GM10248 (cell line): ENCODE results near the gene NUDT9.

Experiments
- CTCF ChIA-PET: fragments of 300-600 bp; sonication (Branson Sonifier 250); formaldehyde crosslinking; extraction: SDS; loops from one replicate; lab custom pipeline; 2021; ENCODE audit warnings: antibody characterized with exemption; lab: Yijun Ruan, JAX
- POLR2A ChIA-PET: fragments of 350-650 bp; sonication (Branson Sonifier 250); formaldehyde crosslinking; extraction: SDS; loops from one replicate; lab custom pipeline; 2020; ENCODE audit warnings: antibody characterized with exemption; lab: Yijun Ruan, JAX
- DNase-seq: peaks from one replicate; pipeline ENCODE4 v3.0.0; 2012; ENCODE audit errors: extremely low spot score
- CTCF ChIP-seq: IDR thresholded peaks from 2 replicates; pipeline ENCODE4 v1.5.1; 2012; ENCODE audit warnings: mild to moderate bottlenecking, low read depth; ENCODE audit errors: extremely low read depth, missing control alignments, control extremely low read depth

NUDT9 gene

GRCh38 chr4:87451537-87451936 lies 29.2 kb downstream of the NUDT9 start:
- ChIA-PET CTCF (interaction anchor here (1.4 kb wide), 1 partner anchor 15 kb away, joined by 3 read pairs; no protein-coding TSS in a partner anchor), POLR2A (no interaction called here)
- DNase-seq, result no peak
- TF ChIP-seq CTCF, result no peak

GRCh38 chr4:87458913-87459312 lies 36.5 kb downstream of the NUDT9 start:
- ChIA-PET CTCF (interaction anchor here (1.2 to 1.6 kb wide), 3 partner anchors 8 to 105 kb away, joined by 3 to 6 read pairs (median 5); no protein-coding TSS in a partner anchor), POLR2A (no interaction called here)
- DNase-seq, result no peak
- TF ChIP-seq CTCF, result no peak

- no peak for DNase-seq
- CTCF ChIA-PET, result interaction anchor here (0.5 kb wide), 1 partner anchor 144 kb away, joined by 3 read pairs; no protein-coding TSS in a partner anchor
- POLR2A ChIA-PET, result no interaction called here
- TF ChIP-seq CTCF, result no peak
Measured at GRCh38 chr4:87461281-87461700, 38.9 kb downstream of the NUDT9 start.

GRCh38 chr4:87462102-87462501 lies 39.7 kb downstream of the NUDT9 start:
- ChIA-PET CTCF (no interaction called here), POLR2A (no interaction called here)
- TF ChIP-seq CTCF, result no peak
- DNase-seq, result no peak

- peak; percentile 40 for TF ChIP-seq CTCF
- peak; percentile 47 for DNase-seq
- POLR2A ChIA-PET, result no interaction called here
- CTCF ChIA-PET, result interaction anchor here (0.7 to 5.5 kb wide), 25 partner anchors 8 to 315 kb away, joined by 3 to 21 read pairs (median 4); partner anchors contain the start of genes HSD17B11 and NUDT9
Measured at GRCh38 chr4:87465739-87466366, 43.5 kb downstream of the NUDT9 start.

- no peak for TF ChIP-seq CTCF
- DNase-seq, result no peak
- ChIA-PET CTCF (interaction anchor here (0.8 to 5.5 kb wide), 10 partner anchors 11 to 123 kb away, joined by 3 to 21 read pairs (median 4); partner anchors contain the start of gene HSD17B11), POLR2A (no interaction called here)
Measured at GRCh38 chr4:87469390-87469789, 47.0 kb downstream of the NUDT9 start.
